H1 (cell line): ENCODE results near the gene LTF. TPM values are rescaled to one million over a fixed set of nuclear protein-coding genes. Genes with fewer than 3 reads are reported as not detected.

ENCODE experiments used
- PHF8 ChIP-seq: fragments of 200-600 bp; sonication (generic); conservative IDR thresholded peaks from 2 replicates; pipeline ENCODE4 v1.7.1; 2012; ENCODE audit warnings: low read depth, mild to moderate bottlenecking, inconsistent platforms, low read length, moderate library complexity
- RXRA ChIP-seq: IDR thresholded peaks from 2 replicates; pipeline ENCODE4 v1.6.1; 2011; ENCODE audit warnings: low read depth, mild to moderate bottlenecking, low read length, moderate library complexity; ENCODE audit not compliant: insufficient read depth
- SAP30 ChIP-seq: fragments of 300-600 bp; sonication (generic); IDR thresholded peaks from 2 replicates; pipeline ENCODE4 v1.7.1; 2012; ENCODE audit warnings: low read length, moderate library complexity, mild to moderate bottlenecking, inconsistent platforms; ENCODE audit not compliant: insufficient read depth, insufficient replicate concordance
- TAF7 ChIP-seq: optimal IDR thresholded peaks from 2 replicates; pipeline ENCODE3; 2011; ENCODE audit warnings: low read depth, mild to moderate bottlenecking, inconsistent platforms, low read length, moderate library complexity, borderline replicate concordance
- USF2 ChIP-seq: IDR thresholded peaks from 2 replicates; pipeline ENCODE4 v1.6.1; 2011; ENCODE audit warnings: low read length, improper control_type of control experiment
- polyA plus RNA-seq, 7 experiments: library from polyadenylated mRNA; depleted of rRNA in 3 of 7; stranded (reverse) in 5 of 7; unstranded in 2 of 7; fragments of >200 nt in 5 of 7; fragments of 200-250 nt in 2 of 7; gene quantifications; 1 replicate in 5 of 7; 2 replicates in 1 of 7; 4 replicates in 1 of 7; pipeline versions ENCODE4 v1.2.1 to v1.2.3, GENCODE V29; 2011 to 2013; ENCODE audit warnings: missing spikeins in 2 of 7, mixed read lengths in 2 of 7
- total RNA-seq: library from RNA; stranded (reverse); fragmentation: NEBNext Ultra II Directional; extraction: Animal tissue kit (Norgen Biotek cat#: 25700); gene quantifications from 2 replicates; pipeline ENCODE4 v1.2.1, GENCODE V29; 2021

Gene LTF
- total and polyA plus RNA-seq, 2 of the 8 experiments (the other 6 are each of a cell fraction or from before 2014, with no cell fraction given), result 0.23 to 0.99 TPM

GRCh38 chr3:46416125-46416810 lies 48.4 kb downstream of the LTF start (continued):
- TF ChIP-seq TAF7 (no peak), SAP30 (no peak), PHF8 (no peak), USF2 (no peak), RXRA (no peak)
- TF ChIP-seq, all 59 proteins: peak for 0
